ENCODE data around the gene COMMD2. TPM values are rescaled to one million over a fixed set of nuclear protein-coding genes. Genes with fewer than 3 reads are reported as not detected.

The COMMD2 gene
- total RNA-seq, 3 donors from 2014 or later, result 26.2 to 38.8 (median 26.4) TPM

DNA sequence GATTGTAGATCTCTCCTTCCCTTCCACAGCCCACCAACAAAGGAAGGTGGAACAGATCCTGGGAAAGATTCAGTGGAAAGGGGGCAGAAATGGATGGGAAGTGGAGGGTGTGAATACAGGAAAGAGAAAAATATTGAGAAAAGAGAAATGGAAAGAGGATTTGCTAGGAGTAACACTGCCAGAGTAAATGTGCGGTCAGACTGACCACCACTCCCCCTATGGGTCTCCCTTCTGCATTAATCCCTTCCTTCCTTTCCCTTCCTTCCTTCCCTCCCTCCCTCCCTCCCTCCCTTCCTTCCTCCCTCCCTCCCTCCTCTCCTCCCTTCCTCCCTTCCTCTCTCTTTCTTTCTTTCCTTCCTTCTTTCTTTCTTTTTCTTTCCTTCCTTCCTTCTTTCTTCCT, 12.0 kb upstream of the COMMD2 start:
- no peak for TF ChIP-seq POLR2AphosphoS5 (IDR thresholded peaks at IDR 0.05)
- TF ChIP-seq, protein P1, sequence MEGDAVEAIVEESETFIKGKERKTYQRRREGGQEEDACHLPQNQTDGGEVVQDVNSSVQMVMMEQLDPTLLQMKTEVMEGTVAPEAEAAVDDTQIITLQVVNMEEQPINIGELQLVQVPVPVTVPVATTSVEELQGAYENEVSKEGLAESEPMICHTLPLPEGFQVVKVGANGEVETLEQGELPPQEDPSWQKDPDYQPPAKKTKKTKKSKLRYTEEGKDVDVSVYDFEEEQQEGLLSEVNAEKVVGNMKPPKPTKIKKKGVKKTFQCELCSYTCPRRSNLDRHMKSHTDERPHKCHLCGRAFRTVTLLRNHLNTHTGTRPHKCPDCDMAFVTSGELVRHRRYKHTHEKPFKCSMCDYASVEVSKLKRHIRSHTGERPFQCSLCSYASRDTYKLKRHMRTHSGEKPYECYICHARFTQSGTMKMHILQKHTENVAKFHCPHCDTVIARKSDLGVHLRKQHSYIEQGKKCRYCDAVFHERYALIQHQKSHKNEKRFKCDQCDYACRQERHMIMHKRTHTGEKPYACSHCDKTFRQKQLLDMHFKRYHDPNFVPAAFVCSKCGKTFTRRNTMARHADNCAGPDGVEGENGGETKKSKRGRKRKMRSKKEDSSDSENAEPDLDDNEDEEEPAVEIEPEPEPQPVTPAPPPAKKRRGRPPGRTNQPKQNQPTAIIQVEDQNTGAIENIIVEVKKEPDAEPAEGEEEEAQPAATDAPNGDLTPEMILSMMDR (IDR thresholded peaks at IDR 0.05), result no peak
- TF ChIP-seq POLR2A (IDR thresholded peaks at IDR 0.05), result no peak
- intact Hi-C loops (cut with DNase I; ENCODE audit: low total_unique reads), result no loop called here
- no peaks in the 10 kb centered on the region for H3K27me3 ChIP-seq
- DNase-seq (ENCODE audit: low spot score in 2 of 2), result no peak
- H3K36me3 ChIP-seq, result no peaks in the 10 kb centered on the region
- no peaks in the 10 kb centered on the region for H3K9me3 ChIP-seq
- H3K27ac ChIP-seq, result no peak overlapping the region
- H3K4me1 ChIP-seq, result no peaks in the 10 kb centered on the region
- H3K4me3 ChIP-seq, result no peak overlapping the region

DNA sequence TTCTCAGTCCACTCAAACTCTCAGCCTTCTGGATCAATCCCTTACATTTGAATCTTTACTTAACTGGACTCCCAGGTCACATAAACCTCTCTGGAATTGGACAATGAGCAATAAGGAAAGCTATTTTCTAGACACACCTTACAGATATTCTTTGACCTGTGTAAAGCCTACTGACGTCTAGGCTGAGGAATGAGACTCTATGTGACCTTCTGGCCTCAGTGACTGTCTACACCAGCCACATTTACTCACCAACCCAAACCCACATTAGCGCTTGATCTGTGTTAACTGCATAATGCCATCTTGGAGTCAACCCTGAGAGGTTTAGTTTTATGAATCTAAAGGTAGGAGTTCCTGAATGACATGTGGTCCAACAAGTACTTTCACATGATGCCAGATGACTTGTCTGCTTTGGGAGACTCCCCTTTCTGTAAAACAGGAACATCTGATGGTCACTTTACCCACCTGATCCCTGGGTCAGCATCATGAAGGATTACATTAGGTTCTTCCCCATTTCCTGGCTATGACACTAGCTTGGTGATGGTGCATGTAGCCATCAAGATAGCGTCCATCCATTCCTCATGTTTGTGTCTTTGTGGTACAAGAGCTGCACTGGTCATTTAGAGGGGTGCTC, 11.4 kb upstream of the COMMD2 start:
- no peaks in the 10 kb centered on the region for H3K36me3 ChIP-seq
- TF ChIP-seq POLR2AphosphoS5 (IDR thresholded peaks at IDR 0.05), result no peak
- TF ChIP-seq, protein P1 (IDR thresholded peaks at IDR 0.05), result no peak
- no peak for TF ChIP-seq POLR2A (IDR thresholded peaks at IDR 0.05)
- no peak for DNase-seq (ENCODE audit: low spot score in 2 of 2)
- H3K4me3 ChIP-seq, result no peak overlapping the region
- H3K27ac ChIP-seq, result no peak overlapping the region
- no peaks in the 10 kb centered on the region for H3K9me3 ChIP-seq
- H3K4me1 ChIP-seq, result no peaks in the 10 kb centered on the region
- intact Hi-C loops (cut with DNase I; ENCODE audit: low total_unique reads), result no loop called here
- no peaks in the 10 kb centered on the region for H3K27me3 ChIP-seq

DNA sequence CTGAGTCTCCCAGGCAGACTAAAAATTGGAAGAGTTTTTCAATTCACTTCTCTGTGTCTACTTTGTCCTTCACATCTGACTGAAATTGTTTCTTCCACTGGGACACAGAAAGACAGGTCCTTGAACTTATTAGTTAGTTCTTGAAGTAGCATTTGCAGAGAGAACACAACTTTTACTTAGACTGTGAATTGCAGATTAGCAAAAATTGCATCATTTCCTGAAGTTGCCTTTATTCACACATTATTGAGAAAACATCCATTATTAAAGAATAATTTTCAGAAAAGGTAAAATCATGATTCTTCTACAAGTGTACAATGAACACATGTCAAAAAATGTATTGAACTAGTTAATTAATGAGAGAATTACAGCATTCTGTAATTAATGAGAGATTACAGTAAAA, 1.4 kb upstream of the COMMD2 start:
- Histone ChIP-seq H3K27me3 (no peaks in the 10 kb centered on the region), H3K4me3 (no peak overlapping the region), H3K4me1 (no peaks in the 10 kb centered on the region), H3K27ac (no peak overlapping the region), H3K36me3 (no peaks in the 10 kb centered on the region), H3K9me3 (no peaks in the 10 kb centered on the region)
- no peak for DNase-seq (ENCODE audit: low spot score in 2 of 2)
- TF ChIP-seq, protein P1 (IDR thresholded peaks at IDR 0.05), result no peak
- TF ChIP-seq POLR2AphosphoS5 (IDR thresholded peaks at IDR 0.05) (no peak), POLR2A (IDR thresholded peaks at IDR 0.05) (no peak)
- intact Hi-C loops (cut with DNase I; ENCODE audit: low total_unique reads), result no loop called here

DNA sequence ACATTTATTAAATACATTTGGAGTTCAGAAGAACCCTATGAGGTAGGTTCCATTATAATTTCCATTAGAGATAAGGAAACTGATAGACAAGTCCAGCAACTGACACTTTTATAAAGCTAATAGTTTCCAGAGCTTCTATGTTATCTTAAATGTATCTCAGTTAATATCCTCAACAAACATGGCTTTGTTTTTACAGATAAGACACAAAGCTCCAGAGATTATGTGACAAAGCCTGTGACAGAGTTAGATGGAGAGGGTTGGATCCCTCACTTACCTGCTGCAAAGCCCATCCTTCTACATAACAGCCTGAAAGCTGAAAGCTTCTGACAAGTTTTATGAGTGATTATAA, 473 bp upstream of the COMMD2 start:
- no peaks in the 10 kb centered on the region for H3K9me3 ChIP-seq
- H3K36me3 ChIP-seq, result no peaks in the 10 kb centered on the region
- no peak for DNase-seq (ENCODE audit: low spot score in 2 of 2)
- H3K27ac ChIP-seq, result peak overlapping the region; percentile 84 to 90
- TF ChIP-seq POLR2AphosphoS5 (IDR thresholded peaks at IDR 0.05) (no peak), POLR2A (IDR thresholded peaks at IDR 0.05) (no peak)
- TF ChIP-seq, protein P1 (IDR thresholded peaks at IDR 0.05), result no peak
- H3K4me1 ChIP-seq, result no peaks in the 10 kb centered on the region
- H3K27me3 ChIP-seq, result no peaks in the 10 kb centered on the region
- peak overlapping the region; percentile 85 to 93 (median 92) for H3K4me3 ChIP-seq
- intact Hi-C loops (cut with DNase I; ENCODE audit: low total_unique reads), result no loop called here

DNA sequence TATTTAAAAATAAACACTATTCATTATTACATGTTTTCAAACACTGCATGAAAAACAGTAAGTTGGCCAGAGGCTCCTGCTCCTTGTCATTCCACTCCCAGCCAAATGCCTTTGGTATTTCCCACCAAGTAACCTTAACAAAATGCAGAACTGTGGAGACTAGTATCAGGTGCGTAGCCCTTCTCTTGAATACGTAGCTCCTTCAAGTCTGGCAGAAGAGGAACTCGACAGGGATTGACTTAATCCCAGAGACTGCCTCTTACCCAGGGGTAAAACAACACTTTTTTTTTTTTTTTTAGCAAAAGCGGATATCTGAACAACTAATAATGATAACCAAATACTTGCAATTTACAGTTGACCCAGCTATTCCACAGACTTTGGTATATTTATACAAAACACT, 738 bp downstream of the COMMD2 start:
- H3K27ac ChIP-seq, result peak overlapping the region in 1 of 2 donors; percentile 90
- DNase-seq (ENCODE audit: low spot score in 2 of 2), result no peak
- H3K27me3 ChIP-seq, result no peaks in the 10 kb centered on the region
- TF ChIP-seq POLR2AphosphoS5 (IDR thresholded peaks at IDR 0.05) (no peak), POLR2A (IDR thresholded peaks at IDR 0.05) (no peak)
- TF ChIP-seq, protein P1 (IDR thresholded peaks at IDR 0.05), result no peak
- H3K9me3 ChIP-seq, result no peaks in the 10 kb centered on the region
- peak overlapping the region; percentile 85 to 93 (median 92) for H3K4me3 ChIP-seq
- intact Hi-C loops (cut with DNase I; ENCODE audit: low total_unique reads), result no loop called here
- H3K4me1 ChIP-seq, result no peaks in the 10 kb centered on the region
- no peaks in the 10 kb centered on the region for H3K36me3 ChIP-seq
